T-helper 1 cell (primary cell): Measurements from ENCODE around the gene HOXB4.

Source experiments
- DNase-seq, 5 donors: peaks; one replicate each; pipeline ENCODE4 v3.0.0-alpha.2; 2012 to 2020

The HOXB4 gene

GRCh38 chr17:48589060-48589830 lies 11.1 kb upstream of the HOXB4 start:
- no peak for DNase-seq

- DNase-seq = no peak
Measured at GRCh38 chr17:48588528-48588927, 10.4 kb upstream of the HOXB4 start.

GRCh38 chr17:48588074-48588415 lies 9.9 kb upstream of the HOXB4 start:
- no peak for DNase-seq

- DNase-seq = no peak
Measured at GRCh38 chr17:48587276-48588073, 9.3 kb upstream of the HOXB4 start.

GRCh38 chr17:48586355-48587258 lies 8.5 kb upstream of the HOXB4 start:
- DNase-seq = no peak

GRCh38 chr17:48584223-48584741 lies 6.1 kb upstream of the HOXB4 start:
- DNase-seq = no peak

GRCh38 chr17:48583708-48584222 lies 5.6 kb upstream of the HOXB4 start:
- no peak for DNase-seq

- no peak for DNase-seq
Measured at GRCh38 chr17:48582750-48583069, 4.6 kb upstream of the HOXB4 start.

GRCh38 chr17:48579760-48580554 lies 1.8 kb upstream of the HOXB4 start:
- DNase-seq = no peak

GRCh38 chr17:48579471-48579759 lies 1.3 kb upstream of the HOXB4 start:
- DNase-seq = no peak

GRCh38 chr17:48578616-48579470 lies 693 bp upstream of the HOXB4 start:
- DNase-seq = no peak

GRCh38 chr17:48577330-48577945 lies 712 bp downstream of the HOXB4 start:
- DNase-seq = no peak

GRCh38 chr17:48576479-48577309 lies 1.5 kb downstream of the HOXB4 start:
- no peak for DNase-seq

- no peak for DNase-seq
Measured at GRCh38 chr17:48575673-48576478, 2.3 kb downstream of the HOXB4 start.

GRCh38 chr17:48575066-48575582 lies 3.0 kb downstream of the HOXB4 start:
- no peak for DNase-seq

GRCh38 chr17:48574505-48575065 lies 3.6 kb downstream of the HOXB4 start:
- DNase-seq = no peak

GRCh38 chr17:48571826-48572417 lies 6.2 kb downstream of the HOXB4 start:
- DNase-seq = no peak
